ENCODE measurements around the gene SCNN1A.

GRCh38 chr12:6368906-6369525 is 6.3 kb downstream of the SCNN1A start:
- TF ChIP-seq CTCF (IDR thresholded peaks at IDR 0.05; ENCODE audit: low read length): no peak
- TF ChIP-seq EZH2 (IDR thresholded peaks at IDR 0.05; ENCODE audit: borderline replicate concordance, low read length): no peak

Measured in OCI-LY1 (cell line).